LNCaP clone FGC (cell line): ENCODE data around the gene DLX2.

ENCODE experiments used
- DNase-seq: peaks from one replicate; pipeline ENCODE4 v3.0.0-alpha.2; 2011; ENCODE audit warnings: low read depth
- H3K4me3 ChIP-seq: 2 replicates; pipeline ENCODE4 v1.5.1; 2011; ENCODE audit warnings: mild to moderate bottlenecking, low read depth, low read length, control low read depth
- CTCF ChIP-seq: IDR thresholded peaks from 2 replicates; pipeline ENCODE4 v1.5.1; 2012; ENCODE audit warnings: mild to moderate bottlenecking; ENCODE audit not compliant: control insufficient read depth, insufficient read depth; ENCODE audit errors: extremely low read depth

DLX2 gene

GRCh38 chr2:172095905-172096625, 6.6 kb downstream of the DLX2 start:
- no peak for DNase-seq
- no peak overlapping the region for H3K4me3 ChIP-seq
- no peak for TF ChIP-seq CTCF

GRCh38 chr2:172095146-172095904, 7.4 kb downstream of the DLX2 start:
- peak overlapping the region; percentile 53 for H3K4me3 ChIP-seq
- TF ChIP-seq CTCF: no peak
- no peak for DNase-seq

GRCh38 chr2:172094294-172095145, 8.2 kb downstream of the DLX2 start:
- no peak for TF ChIP-seq CTCF
- no peak for DNase-seq
- peak overlapping the region; percentile 53 for H3K4me3 ChIP-seq

- no peak for DNase-seq
- H3K4me3 ChIP-seq: no peak overlapping the region
- no peak for TF ChIP-seq CTCF
Observed at GRCh38 chr2:172093416-172094293, 9.0 kb downstream of the DLX2 start.

GRCh38 chr2:172092716-172093415, 9.8 kb downstream of the DLX2 start:
- no peak for TF ChIP-seq CTCF
- no peak for DNase-seq
- H3K4me3 ChIP-seq: no peak overlapping the region
